K562 (cell line): ENCODE measurements around the gene GYS1. TPM values are rescaled to one million over a fixed set of nuclear protein-coding genes. Genes with fewer than 3 reads are reported as not detected.

Experiments used
- ATAC-seq: fragments of 200-7000 bp; cut with Tn5 transposase; 3 replicates; pipeline ENCODE4 v1.9.1; 2020; ENCODE audit warnings: moderate library complexity
- BruUV-seq: library from RNA; stranded (reverse); fragments of 400-500 nt; replicated peaks from 2 replicates; lab custom pipeline; 2021; lab: Mats Ljungman, UMichigan
- CTCF ChIA-PET: fragments of 300-600 bp; formaldehyde crosslinking; extraction: SDS; loops from one replicate; lab custom pipeline; 2021; ENCODE audit warnings: low intra/inter-chr PET ratio; lab: Yijun Ruan, JAX
- POLR2A ChIA-PET: fragments of 300-600, 350-650 bp; sonication (Branson Sonifier 250); formaldehyde crosslinking; extraction: SDS; loops from one replicate; lab custom pipeline; 2021; ENCODE audit warnings: antibody characterized with exemption, inconsistent platforms; lab: Yijun Ruan, JAX
- DNase-seq, 4 experiments: peaks; one replicate each; pipeline versions ENCODE4 v3.0.0 to v3.0.0-alpha.2; 2011 to 2018; ENCODE audit warnings: low spot score in 3 of 4, mixed read lengths in 3 of 4; ENCODE audit errors: extremely low read depth in 1 of 4
- FAIRE-seq: peaks from 2 replicates; lab custom pipeline; 2011; peaks lifted over from hg19 to GRCh38; lab: Jason Lieb, UNC
- H2AFZ ChIP-seq: 2 replicates; pipeline ENCODE4 v1.6.0; 2011; ENCODE audit warnings: low read depth, low read length, control low read depth, inconsistent platforms
- H3K27ac ChIP-seq: fragments of 200-600 bp; 3 replicates; pipeline ENCODE4 v1.8.0; 2011; ENCODE audit warnings: low read depth, mild to moderate bottlenecking, control low read depth, inconsistent platforms, low read length, moderate library complexity, mixed read lengths; ENCODE audit errors: extremely low read depth
- H3K27me3 ChIP-seq, 2 experiments: fragments of 300-600 bp in 1 of 2; 2 replicates in 1 of 2; 3 replicates in 1 of 2; pipeline versions ENCODE4 v1.6.0 to v1.8.0; 2011; ENCODE audit warnings: inconsistent platforms in 2 of 2, low read length in 2 of 2, mild to moderate bottlenecking in 1 of 2, mixed read lengths in 1 of 2, moderate library complexity in 1 of 2; ENCODE audit not compliant: control insufficient read depth in 2 of 2, insufficient read depth in 2 of 2
- H3K36me3 ChIP-seq: fragments of 300-600 bp; 3 replicates; pipeline ENCODE4 v1.8.0; 2011; ENCODE audit warnings: mild to moderate bottlenecking, low read length, inconsistent platforms; ENCODE audit not compliant: control insufficient read depth, insufficient read depth
- H3K4me1 ChIP-seq, 2 experiments: fragments of 200-600 bp in 1 of 2; replicated peaks in 1 of 2; 2 replicates in 1 of 2; 3 replicates in 1 of 2; pipeline versions ENCODE4 v1.5.1 to v1.8.0; 2011; ENCODE audit warnings: inconsistent platforms in 2 of 2, low read length in 2 of 2, mild to moderate bottlenecking in 1 of 2, mixed read lengths in 1 of 2, moderate library complexity in 1 of 2; ENCODE audit not compliant: control insufficient read depth in 2 of 2, insufficient read depth in 2 of 2
- H3K4me2 ChIP-seq: 2 replicates; pipeline ENCODE4 v1.6.1; 2011; ENCODE audit warnings: low read length, control low read depth, inconsistent platforms, mixed read lengths; ENCODE audit not compliant: insufficient read depth
- H3K4me3 ChIP-seq: fragments of 200-600 bp; sonication (generic), shearing (Covaris generic); 2 replicates; pipeline ENCODE4 v1.5.1; 2016; ENCODE audit warnings: control low read depth, inconsistent platforms
- H3K79me2 ChIP-seq: fragments of 200-600 bp; 3 replicates; pipeline ENCODE4 v1.8.0; 2011; ENCODE audit warnings: low read length, inconsistent platforms; ENCODE audit not compliant: control insufficient read depth, insufficient read depth
- H3K9ac ChIP-seq, 2 experiments: 2 replicates each; pipeline versions ENCODE4 v1.6.0 to v1.6.1; 2011; ENCODE audit warnings: low read depth in 2 of 2, low read length in 2 of 2, control low read depth in 1 of 2, inconsistent platforms in 1 of 2, mild to moderate bottlenecking in 1 of 2, mixed read lengths in 1 of 2; ENCODE audit not compliant: insufficient read depth in 1 of 2
- H3K9me1 ChIP-seq: one replicate; pipeline ENCODE4 v1.6.0; 2011; ENCODE audit warnings: inconsistent platforms, mild to moderate bottlenecking, low read length, moderate library complexity; ENCODE audit not compliant: control insufficient read depth, insufficient read depth
- H3K9me3 ChIP-seq: replicated peaks from 2 replicates; pipeline ENCODE4 v1.5.1; 2011; ENCODE audit warnings: low read depth, low read length, inconsistent platforms; ENCODE audit not compliant: control insufficient read depth, insufficient read depth
- H4K20me1 ChIP-seq: replicated peaks from 2 replicates; pipeline ENCODE4 v1.6.1; 2011; ENCODE audit warnings: low read length, inconsistent platforms, mixed read lengths; ENCODE audit not compliant: control insufficient read depth, insufficient read depth
- CREM ChIP-seq: IDR thresholded peaks from 2 replicates; pipeline ENCODE4 v1.6.1; 2014; ENCODE audit warnings: antibody characterized with exemption, low read depth
- EGR1 ChIP-seq: fragments of 450-650 bp; conservative IDR thresholded peaks from 2 replicates; pipeline ENCODE4 v1.6.1; 2017; ENCODE audit warnings: mild to moderate bottlenecking
- GABPB1 ChIP-seq: sonication (generic); formaldehyde crosslinking; IDR thresholded peaks from 2 replicates; pipeline ENCODE4 v1.8.0; 2022; ENCODE audit warnings: mild to moderate bottlenecking, missing genetic modification reagents
- MGA ChIP-seq: fragments of 450-650 bp; IDR thresholded peaks from 2 replicates; pipeline ENCODE4 v1.6.1; 2016; ENCODE audit warnings: mild to moderate bottlenecking, moderate library complexity
- NCOR1 ChIP-seq: fragments of 450-650 bp; IDR thresholded peaks from 2 replicates; pipeline ENCODE4 v1.6.1; 2016; ENCODE audit warnings: mild to moderate bottlenecking, moderate library complexity
- ZBTB33 ChIP-seq: sonication (generic); formaldehyde crosslinking; IDR thresholded peaks from 2 replicates; pipeline ENCODE4 v1.8.1; 2023; ENCODE audit warnings: mild to moderate bottlenecking, missing genetic modification reagents
- ZNF695 ChIP-seq: fragments of 450-650 bp; formaldehyde crosslinking; IDR thresholded peaks from 2 replicates; pipeline ENCODE4 v1.4.0; 2020; ENCODE audit warnings: mild to moderate bottlenecking, moderate library complexity
- ZNF830 ChIP-seq: fragments of 250-450 bp; sonication (Bioruptor Pico); IDR thresholded peaks from 2 replicates; pipeline ENCODE4 v1.5.0; 2021; ENCODE audit warnings: mild to moderate bottlenecking
- WGBS: fragments of 100-300 bp; shearing (Covaris generic); methylation state at CpG from one replicate; pipeline ENCODE4 v1.1.6; 2016; ENCODE audit warnings: low coverage, mixed read lengths; ENCODE audit not compliant: insufficient coverage; ENCODE audit errors: missing lambda C conversion rate; 5-methylcytosine and 5-hydroxymethylcytosine counted together
- in situ Hi-C: fragments of 300-500 bp; cut with MboI; formaldehyde crosslinking; loops from 4 replicates; pipeline ENCODE4 v1.15.0; 2018; ENCODE audit warnings: inconsistent platforms, mixed read lengths
- intact Hi-C: fragments of 100-400 bp; cut with micrococcal nuclease; formaldehyde crosslinking; loops from 2 replicates; pipeline ENCODE4 v1.14.2; 2022
- polyA plus RNA-seq, 8 experiments: library from polyadenylated mRNA; depleted of rRNA in 4 of 8; stranded (reverse) in 5 of 8; unstranded in 3 of 8; fragments of >200 nt; fragmentation: Nextera tagmentation in 2 of 8; fragmentation: Illumina TruSeq in 1 of 8; extraction: Ambion mirVana in 2 of 8; extraction: Trizol in 1 of 8; gene quantifications; 2 replicates each; pipeline versions ENCODE4 v1.2.1 to v1.2.3, GENCODE V29; 2011 to 2014; ENCODE audit warnings: inconsistent platforms in 1 of 8, missing spikeins in 1 of 8
- total RNA-seq, 7 experiments: library from RNA; depleted of rRNA in 6 of 7; stranded (reverse); fragments of >200 nt in 6 of 7; fragmentation: Illumina TruSeq in 2 of 7; extraction: Trizol in 2 of 7; gene quantifications; 2 replicates each; pipeline versions ENCODE4 v1.2.1 to v1.2.3, GENCODE V29; 2011 to 2021; ENCODE audit warnings: low replicate concordance in 1 of 7

Gene GYS1
- total and polyA plus RNA-seq, 9 of the 15 experiments (the other 6 are each of a cell fraction or from before 2014, with no cell fraction given), result 1.9 to 31.1 (median 15.2) TPM

- H2AFZ ChIP-seq, result peak overlapping the region; percentile 44; the same call in 1 of the 2 replicates
- BruUV-seq, result no TSS peak
- peak overlapping the region; percentile 41 for H3K4me3 ChIP-seq
- TF ChIP-seq ZNF830 (CRISPR knock-in tag) (no peak), GABPB1 (0 out of 2 replicates have a peak, but pooled peaks have one; percentile 24), CREM (peak; percentile 93), NCOR1 (peak; percentile 13; the same call in 1 of the 2 replicates), ZBTB33 (peak; percentile 74), ZNF695 (0 out of 2 replicates have a peak, but pooled peaks have one; percentile 48), MGA (peak; percentile 47; the same call in 1 of the 2 replicates), EGR1 (peak; percentile 82)
Measured at GRCh38 chr19:49017666-49018351, 24.7 kb upstream of the GYS1 start.

More at GRCh38 chr19:49017666-49018351, 24.7 kb upstream of the GYS1 start:
- Histone ChIP-seq H3K36me3 (peaks cover 36% of the 10 kb centered on the region; the same call in 2 of the 3 replicates), H3K4me2 (peak overlapping the region; percentile 76), H4K20me1 (peaks cover 12% of the 10 kb centered on the region; the same call in 1 of the 2 replicates), H3K9ac (peak overlapping the region; percentile 30 to 88), H3K27me3 (no peaks in the 10 kb centered on the region), H3K9me1 (peaks cover 7% of the 10 kb centered on the region), H3K79me2 (no peaks in the 10 kb centered on the region), H3K27ac (peak overlapping the region; percentile 32; the same call in 1 of the 3 replicates), H3K9me3 (no peaks in the 10 kb centered on the region), H3K4me1 (peaks cover 21 to 59% of the 10 kb centered on the region in 2 experiments; a peak in 4 of 5 replicates)
- DNase-seq (peak; percentile 72 to 79 (median 73)), ATAC-seq (peak; percentile 77), FAIRE-seq (no peak)
- in situ Hi-C loops, result no loop called here
- ChIA-PET POLR2A (interaction anchor here (0.6 to 0.9 kb wide), 2 partner anchors 52 to 150 kb away, joined by 3 read pairs; partner anchors contain the start of gene FTL), CTCF (no interaction called here)
- intact Hi-C loops, result no loop called here
- 22% methylated on average over 40 of the region's 62 CpGs for WGBS
